ENCODE results near the gene EEA1.

Gene EEA1

DNA sequence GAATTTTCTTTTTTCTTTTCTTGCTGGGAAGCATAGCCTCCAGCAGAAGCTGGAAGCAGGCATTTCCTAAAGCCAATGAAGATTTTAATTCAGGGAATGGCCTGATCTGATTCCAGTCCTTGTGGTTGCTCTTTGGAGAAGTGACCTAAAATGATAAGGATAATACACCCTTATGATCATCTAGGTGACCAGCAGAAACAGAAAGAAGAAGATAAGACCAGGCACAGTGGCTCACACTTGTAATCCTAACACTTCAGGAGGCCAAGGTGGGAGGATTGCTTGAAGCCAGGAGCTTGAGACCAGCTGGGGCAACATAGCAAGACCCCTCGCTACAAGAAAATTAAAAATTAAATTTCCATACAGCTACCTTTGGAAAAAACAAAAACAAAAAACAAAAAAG is 51.2 kb downstream of the EEA1 start:
- no peak for DNase-seq

DNA sequence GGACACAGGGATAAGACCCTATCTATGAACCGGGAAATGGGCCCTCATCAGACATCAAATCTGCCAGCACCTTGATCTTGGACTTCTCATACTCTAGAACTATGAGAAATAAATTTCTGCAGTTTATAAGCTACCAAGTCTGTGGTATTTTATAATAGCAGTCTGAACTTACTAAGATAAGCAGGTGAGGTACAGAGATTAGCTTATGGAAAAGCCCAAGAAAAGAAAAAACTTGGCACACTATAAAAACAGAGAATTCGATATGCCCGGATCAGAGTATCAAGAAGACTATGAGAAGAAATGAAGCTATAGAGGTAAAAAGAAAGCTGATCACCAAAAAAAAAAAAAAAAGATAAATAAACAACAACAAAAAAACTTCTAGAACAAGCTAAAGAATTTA is 52.6 kb downstream of the EEA1 start:
- DNase-seq = no peak

DNA sequence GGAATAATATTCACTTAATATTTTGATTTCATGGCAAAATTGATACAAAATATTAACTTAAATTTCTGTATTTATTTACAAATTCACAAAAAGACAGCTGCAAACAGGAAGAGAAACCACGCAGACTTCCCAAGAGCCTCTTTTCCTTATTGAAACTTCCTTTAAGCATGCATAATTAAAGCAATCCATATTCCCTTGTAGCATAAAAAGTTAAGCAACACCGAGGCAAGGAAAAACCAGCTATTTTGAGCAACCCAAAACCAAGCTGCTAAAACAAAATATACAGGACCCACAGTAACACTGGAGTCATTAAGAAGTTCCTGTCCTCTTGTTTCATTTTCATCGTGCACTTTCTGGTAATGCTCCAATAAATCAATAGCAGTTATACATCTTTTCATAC is 58.0 kb downstream of the EEA1 start:
- DNase-seq = no peak

DNA sequence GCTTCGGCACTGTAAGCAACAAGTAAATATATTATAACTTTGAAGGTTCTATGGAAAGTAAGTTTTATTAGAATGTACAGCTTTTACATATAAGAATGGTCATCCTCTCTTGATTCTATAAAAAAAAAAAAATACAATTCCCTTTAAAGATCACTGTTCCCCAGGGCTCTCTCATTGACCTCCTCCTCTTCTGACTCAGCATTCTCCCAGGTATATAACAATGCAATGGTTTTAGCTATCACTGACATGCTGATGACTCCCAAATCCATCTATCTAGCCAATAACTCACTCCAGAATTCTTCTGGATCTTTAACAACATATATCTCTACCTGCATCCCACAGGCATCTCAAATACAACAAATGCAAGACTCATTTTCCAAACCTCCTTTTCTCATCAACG is 62.7 kb downstream of the EEA1 start:
- no peak for DNase-seq

DNA sequence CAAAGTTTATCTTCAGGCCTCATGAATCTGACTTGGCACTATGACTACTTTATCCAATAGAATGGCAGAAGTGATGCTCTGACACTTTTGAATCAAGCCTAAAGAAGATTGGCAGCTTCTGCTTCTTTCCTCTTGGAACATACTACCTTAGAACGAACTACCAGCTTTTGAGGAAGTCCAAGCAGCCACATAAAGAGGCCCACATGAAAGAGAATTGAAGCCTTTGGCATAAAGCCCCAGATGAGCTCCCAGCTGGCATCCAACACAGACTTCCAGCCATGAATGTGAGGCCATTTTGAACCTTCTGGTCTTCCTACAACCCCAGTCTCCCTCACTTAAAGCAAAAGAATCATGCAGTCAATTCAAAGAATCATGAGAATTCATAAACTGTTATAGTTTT is 65.8 kb downstream of the EEA1 start:
- DNase-seq = no peak

DNA sequence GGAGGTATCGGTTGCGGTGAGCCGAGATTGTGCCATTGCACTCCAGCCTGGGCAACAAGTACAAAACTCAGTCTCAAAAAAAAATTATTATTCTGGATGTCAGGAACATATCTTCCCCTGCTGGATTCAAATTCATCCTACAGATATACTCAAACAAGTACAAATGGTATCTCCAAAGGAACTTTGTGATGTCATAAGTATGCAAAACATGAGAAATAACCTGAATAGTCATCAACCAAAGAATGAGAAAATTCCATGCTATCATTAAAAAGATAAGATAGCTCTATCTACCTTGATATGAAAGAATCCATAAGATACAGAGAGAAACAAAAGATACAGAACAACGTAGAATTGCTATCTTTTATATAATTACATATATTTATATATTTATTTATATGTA is 67.7 kb downstream of the EEA1 start:
- DNase-seq = no peak

DNA sequence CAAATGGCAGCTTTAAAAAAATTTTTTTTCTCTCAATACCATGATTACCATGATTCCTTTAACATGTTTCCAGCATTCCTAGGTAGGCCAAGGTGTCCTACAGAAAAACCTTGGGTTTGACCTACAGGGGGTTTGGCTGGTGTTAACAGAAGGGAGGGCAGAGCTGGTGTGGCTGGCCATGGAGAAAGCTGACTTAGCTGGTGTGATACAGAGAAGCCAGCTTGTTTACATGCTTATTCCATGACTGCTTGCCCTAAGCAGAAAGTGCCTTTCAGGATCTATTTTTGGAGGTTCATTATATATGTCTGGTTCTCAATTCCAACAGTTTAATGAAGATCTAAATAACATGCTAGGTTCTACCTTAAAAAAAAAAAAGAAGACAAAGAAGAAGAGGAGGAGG is 68.6 kb downstream of the EEA1 start:
- DNase-seq = no peak

DNA sequence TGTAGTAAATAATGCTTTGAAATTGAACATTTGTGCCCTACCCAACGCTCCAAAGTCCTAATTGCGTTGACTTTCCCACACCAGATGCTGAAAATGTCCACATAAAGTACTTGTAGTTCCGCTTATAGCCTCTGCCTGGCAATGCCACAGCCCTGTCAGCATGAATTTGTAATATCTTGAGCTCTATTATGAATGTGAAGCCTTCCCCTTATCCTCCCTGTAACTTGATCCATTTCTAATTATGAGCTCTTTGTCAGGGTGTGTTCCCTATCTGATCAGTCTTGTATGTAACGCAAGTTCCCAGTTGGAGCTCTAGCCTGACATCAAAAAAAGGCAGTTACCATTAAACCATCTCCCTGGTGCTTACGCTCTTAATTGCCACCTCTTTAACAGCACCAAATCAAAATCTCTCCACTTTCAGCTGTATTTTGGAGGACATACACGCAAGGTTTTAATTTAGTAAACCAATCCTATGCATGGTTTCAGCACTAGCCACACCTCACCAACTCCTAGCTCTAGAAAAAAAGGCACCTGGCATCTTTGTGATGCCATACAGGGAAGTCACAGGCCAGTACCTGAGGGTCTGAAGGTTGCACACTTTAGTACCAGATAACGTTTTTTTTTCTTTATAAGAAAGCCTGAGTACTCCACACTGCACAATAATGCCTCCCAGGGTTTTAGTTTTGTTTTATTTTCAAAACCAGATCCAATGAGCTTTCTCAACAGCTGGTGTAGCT is 69.3 kb downstream of the EEA1 start:
- no peak for DNase-seq

DNA sequence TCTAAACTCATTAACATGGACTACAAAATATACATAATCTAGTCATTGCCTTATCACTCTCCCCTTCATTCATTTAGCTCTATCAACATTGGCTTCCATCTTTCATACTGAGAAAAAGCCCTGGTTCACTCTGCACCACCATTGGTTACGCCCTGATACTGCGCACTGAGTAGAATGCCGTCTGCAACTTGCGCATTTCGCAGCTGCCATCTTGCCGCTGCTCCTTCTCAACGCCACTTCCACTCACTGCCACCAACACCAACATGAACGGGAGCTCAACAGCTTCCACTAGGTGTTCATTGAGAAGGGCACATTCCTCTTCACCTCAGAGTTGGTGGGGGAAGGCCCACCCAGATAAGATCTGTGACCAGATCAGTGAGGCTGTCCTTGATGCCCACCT is 71.3 kb downstream of the EEA1 start:
- no peak for DNase-seq

DNA sequence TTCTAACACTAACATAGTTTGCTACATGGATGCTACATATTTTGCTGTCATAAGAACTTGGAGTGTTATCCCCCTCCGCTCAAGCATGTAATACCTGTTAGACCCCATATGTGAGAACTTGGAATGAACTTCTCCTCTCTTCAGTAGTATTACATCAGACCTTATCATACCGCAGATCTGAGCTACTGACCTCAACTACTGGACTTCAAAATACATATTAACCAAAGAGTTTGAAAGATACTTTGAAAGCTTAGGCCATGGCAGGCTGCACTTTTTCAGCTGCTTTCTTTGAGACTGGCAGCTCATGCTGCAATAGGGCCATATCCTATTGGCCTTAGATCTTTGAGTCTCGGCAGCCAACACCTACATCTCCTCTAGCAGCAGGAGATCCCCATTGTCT is 74.8 kb downstream of the EEA1 start:
- no peak for DNase-seq

DNA sequence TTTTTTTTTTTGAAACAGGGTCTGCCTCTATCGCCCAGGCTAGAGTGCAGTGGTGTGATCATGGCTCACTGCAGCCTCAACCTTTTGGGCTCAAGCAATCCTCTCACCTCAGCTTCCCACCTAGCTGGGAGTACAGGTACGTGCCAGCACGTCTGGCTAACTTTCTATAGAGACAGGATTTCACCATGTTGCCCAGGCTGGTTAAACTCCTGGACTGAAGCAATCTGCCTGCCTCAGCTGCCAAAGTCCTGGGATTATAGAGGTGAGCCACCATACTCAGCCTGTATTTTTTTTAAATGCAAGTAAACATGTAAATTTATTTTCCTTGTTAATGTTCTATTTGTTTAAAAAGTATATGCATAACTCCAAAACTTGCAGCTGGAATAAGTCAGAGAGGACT is 80.4 kb downstream of the EEA1 start:
- DNase-seq = no peak

DNA sequence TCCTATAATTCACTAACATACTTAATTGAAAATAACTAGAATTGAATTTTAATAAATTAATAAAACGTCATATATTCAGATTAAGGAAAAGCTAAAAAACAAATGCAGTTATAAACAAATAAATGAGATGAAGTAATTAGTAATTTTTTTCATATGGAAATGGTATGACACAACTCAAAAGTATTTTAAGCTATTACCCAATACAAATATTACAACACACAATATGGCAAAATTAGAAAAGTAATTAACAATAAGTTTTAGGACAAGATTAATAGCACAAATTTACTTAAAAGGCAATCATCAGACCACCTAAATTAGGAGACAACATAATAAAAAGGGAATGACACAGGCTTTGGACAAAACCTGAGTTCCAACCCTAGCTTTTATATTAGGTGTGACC is 81.7 kb downstream of the EEA1 start:
- DNase-seq = no peak

DNA sequence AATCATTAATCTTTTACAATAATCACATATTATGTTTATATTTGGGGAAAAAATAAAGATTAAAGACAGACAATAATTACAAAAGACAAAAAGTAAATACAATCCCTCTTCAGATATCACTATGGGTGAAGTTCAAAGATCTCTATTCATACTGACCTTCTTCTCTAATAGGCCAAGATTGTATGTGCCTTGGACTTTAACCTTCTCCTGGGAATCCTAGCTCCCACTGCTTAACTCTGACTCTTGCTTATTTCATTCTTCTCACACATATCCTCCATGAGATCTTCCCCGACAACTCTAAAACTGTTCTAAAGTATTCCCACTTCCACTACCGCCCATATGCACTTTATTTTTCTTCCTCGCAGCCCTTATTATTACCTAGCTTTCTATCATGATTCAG is 83.8 kb downstream of the EEA1 start:
- DNase-seq = no peak

DNA sequence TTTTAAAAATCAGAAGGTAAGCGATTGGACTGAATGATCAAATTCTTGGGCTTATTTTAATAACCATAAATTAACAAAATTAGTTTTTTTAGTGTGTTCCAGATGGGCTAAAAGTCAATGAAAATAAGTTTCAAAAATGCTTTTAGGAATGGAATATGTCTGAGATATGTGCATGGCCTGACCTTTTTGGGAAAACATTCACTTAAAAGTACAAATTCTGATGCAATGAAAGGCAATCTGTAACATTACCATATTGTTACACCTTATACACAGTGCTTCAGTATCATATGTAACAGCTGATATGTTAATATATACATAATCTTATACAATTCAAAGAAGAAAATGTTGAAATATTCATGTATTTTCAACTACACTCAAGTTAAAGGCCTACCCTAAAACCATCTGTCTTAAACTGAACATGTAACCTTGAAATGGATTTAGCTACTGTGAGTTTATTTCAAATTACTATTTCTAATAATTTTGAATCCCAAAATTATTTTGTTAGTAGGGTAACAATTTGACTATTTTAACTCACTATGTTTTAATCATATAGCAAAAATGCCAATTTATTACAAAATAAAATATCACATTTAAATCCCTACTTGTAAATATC is 84.8 kb downstream of the EEA1 start:
- no peak for DNase-seq

DNA sequence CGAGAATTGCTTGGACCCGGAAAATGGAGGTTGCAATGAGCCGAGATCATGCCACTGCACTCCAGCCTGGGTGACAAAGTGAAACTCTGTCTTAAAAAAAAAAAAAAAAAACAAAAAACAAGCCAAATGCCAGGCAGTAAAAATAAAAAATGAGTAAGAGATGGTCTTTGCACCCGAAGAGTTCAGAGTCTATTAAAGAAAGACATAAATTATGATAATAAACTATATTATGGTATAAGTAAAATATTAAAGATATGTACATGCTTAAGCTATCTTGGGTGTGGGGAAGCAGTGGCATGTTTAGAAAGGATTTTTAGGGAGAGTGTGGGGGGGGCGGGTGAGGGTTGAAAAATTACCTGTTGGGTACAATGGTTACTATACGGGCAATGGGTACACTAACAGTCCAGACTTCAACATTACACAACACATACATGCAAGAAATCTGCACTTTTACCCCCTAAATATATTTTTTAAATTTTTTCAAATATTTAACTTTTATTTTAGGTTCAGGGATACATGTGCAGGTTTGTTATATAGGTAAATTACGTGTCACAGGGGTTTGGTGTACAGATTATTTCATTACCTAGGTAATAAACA is 99.3 kb downstream of the EEA1 start:
- DNase-seq = no peak

DNA sequence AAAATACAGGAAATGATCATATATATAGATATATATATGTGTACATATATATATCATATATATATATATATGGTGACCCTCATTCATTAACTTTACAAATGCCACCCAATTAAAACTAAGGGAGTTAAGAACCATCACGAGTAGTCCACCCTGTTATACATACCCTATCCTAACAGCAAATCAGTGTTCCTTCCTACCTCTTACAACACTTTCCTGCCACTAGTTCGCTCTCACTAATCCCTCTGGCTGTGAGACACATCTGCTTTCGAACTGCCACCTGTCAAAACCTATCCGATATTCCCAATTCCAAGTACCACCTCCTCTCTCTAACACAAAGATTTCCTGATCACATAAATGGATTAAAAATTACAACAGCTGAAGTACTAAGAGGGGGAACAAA is 100.5 kb downstream of the EEA1 start:
- no peak for DNase-seq

DNA sequence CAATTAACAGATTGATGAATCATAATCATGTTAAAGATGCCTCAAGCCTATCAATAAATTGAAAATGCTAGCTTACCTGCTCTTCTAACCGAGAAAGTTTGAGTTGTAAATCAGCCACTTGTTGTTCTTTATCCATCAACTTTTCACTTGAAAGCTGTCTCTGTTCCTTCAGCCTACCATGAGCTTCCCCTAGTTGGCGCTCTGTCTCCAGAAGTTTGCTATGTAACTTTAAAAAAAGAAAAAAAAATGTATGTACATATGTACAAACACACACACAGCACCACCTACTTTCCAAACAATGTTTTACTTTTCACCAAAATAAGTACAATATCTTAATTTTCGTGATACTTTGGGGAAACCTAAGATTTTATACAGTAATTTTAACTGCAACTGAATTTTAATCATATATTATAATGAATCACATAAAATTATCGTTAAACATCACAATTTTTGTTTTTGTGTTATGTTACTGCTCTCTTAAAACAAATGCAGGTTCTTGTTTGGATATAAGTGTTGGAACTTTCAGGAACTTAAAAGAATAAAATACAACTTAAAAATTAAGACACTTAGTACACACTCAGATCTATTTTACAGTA is 101.2 kb downstream of the EEA1 start:
- peak; percentile 27 for DNase-seq

DNA sequence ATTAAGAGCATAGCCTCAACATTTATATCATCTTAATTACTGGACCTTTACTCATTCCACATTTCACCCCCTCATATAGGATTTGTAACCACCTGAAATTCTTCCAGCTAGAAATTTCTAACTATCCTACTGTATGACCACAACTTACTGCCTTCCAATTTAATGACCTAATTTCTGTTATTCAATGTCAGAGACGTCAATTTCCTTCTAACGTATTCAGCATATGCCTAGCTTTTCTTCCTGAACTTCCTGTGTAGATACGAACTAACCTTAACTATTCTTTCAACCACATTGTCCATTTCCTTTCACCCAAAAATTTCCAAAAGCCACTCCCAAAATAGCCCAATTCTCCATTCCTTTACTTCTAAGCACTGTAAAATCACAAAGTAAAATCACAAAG is 108.0 kb downstream of the EEA1 start:
- no peak for DNase-seq

DNA sequence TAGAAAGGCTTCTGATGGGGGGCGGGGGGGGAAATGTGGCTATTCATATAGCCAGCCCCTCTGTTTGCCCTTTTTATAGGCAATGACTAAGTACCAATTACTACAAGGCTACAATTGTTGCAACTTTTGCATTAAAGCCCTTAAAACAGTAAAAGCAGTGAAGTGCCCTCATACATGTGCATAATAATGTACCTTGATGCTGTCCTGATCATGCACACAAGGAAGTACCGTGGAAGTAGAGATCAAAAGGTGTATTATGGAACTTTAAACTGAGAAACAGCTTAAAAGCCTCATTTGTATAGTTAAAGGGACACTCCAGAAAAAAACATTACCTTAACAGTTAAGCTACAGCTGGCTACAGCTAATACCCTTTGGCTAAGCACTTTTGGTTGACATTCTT is 114.5 kb downstream of the EEA1 start:
- no peak for DNase-seq

DNA sequence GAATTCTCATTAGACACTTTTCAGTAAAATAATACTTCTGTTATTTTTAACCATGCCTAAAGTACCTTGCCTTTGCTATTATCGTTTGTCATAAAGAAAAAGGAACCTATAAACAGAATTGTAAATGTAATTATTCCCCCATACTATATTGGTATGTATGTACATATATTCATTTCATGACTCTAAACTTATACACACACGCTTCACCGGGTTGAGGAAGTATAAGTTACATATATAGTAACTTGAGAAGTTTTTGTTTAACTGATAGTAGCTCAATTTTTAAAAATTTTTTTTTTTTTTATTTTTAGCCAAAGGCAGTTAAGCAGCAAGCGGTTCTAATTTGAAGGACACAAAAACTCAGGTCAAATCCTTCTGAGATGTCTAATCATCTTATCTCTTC is 118.7 kb downstream of the EEA1 start:
- DNase-seq = no peak

DNA sequence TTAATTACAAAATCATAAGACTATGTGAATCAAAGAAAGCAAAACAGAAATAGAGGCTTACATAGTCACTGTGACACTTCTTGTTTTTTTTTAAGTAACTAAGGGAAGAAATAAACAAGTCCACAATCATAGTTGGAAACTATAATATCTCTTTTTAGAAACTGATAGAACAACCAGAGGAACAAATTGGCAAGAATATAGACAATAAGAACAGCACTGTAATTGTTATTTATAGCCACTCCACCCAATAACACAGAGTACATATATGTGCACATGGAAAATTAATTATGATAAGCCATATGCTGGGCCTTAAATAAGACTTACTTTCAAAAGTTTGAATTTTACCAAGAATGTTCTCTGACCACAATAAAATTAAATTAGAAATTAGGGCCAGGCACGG is 125.2 kb downstream of the EEA1 start:
- DNase-seq = no peak

DNA sequence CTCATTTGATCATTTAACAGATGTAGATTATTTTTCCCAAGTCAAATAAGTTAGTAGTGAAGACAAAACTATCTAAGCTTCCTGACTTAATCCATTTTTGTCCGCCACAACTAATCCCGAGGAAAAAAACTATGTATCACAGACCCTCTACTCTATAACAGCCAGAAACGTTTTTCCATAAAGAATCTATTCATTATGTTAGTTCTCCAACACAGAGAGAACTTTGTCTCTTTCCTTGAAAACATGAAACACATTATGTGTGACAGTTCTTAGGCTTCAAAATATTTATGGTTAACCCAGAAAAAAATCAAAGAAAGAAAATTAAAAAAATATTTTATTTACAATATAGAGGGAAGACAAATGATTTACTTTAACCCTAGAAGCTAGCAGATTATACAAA is 126.2 kb downstream of the EEA1 start:
- no peak for DNase-seq

DNA sequence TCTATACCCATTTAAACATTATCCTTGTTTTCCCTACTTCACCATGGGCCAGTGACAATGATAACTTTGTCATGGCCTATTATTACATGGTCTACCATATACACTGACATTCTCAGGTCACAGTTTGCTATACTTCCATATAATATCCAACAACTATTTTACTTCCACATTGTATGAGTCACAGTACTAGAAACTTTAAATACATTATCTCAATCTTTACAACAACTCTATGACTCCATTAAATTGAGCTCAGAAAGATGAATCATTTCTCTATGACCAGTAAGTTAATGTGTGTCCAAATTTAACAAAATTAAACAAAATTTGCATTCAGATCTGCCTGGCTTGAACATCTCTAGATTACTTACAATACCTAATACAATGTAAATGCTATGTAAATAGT is 132.4 kb downstream of the EEA1 start:
- no peak for DNase-seq

DNA sequence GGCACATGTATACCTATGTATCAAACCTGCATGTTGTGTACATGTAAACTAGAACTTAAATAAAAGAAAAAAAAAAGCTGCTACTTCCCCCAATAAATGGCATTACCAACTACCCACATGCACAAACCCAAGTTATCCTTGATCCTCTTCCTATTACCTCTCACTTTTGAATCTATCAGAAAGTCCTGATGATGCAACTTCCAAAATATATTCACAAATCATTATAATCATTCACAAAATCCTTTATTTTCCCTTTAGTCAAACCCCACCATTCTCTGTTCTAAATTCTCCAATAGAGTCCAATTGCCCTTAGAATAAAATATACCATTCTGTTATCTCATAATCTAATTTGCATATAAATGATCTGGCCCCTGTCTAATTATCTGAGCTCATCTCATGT is 134.3 kb downstream of the EEA1 start:
- DNase-seq = no peak
